Spleen (tissue), 11 donors: Measurements from ENCODE around the gene SMARCAL1. TPM values are rescaled to one million over a fixed set of nuclear protein-coding genes. Genes with fewer than 3 reads are reported as not detected.
A peak's percentile ranks its signal among the peaks of the same experiment; 100 is the strongest.

Experiments used
- DNase-seq: peaks from one replicate; pipeline ENCODE4 v3.0.0-alpha.2; 2020
- H3K27ac ChIP-seq, 8 donors: fragments of 200-600 bp; sonication (generic) in 7 of 8; 1 replicate in 4 of 8; 2 replicates in 4 of 8; pipeline versions ENCODE4 v1.5.0 to v1.8.0; 2016 to 2021; ENCODE audit warnings: inconsistent platforms in 4 of 8, mild to moderate bottlenecking in 4 of 8, moderate library complexity in 1 of 8
- H3K27me3 ChIP-seq, 7 donors: fragments of 200-600 bp; sonication (generic) in 6 of 7; replicated peaks in 1 of 7; 1 replicate in 4 of 7; 2 replicates in 3 of 7; pipeline versions ENCODE4 v1.5.0 to v1.8.0; 2016 to 2021; ENCODE audit warnings: inconsistent platforms in 3 of 7, mild to moderate bottlenecking in 1 of 7
- H3K36me3 ChIP-seq, 6 donors: fragments of 200-600 bp; sonication (generic) in 5 of 6; 1 replicate in 4 of 6; 2 replicates in 2 of 6; pipeline versions ENCODE4 v1.5.0 to v1.8.0; 2016 to 2021; ENCODE audit warnings: inconsistent platforms in 2 of 6
- H3K4me1 ChIP-seq, 6 donors: fragments of 200-600 bp; sonication (generic) in 5 of 6; 1 replicate in 3 of 6; 2 replicates in 3 of 6; pipeline versions ENCODE4 v1.5.0 to v1.8.0; 2016 to 2021; ENCODE audit warnings: inconsistent platforms in 3 of 6
- H3K4me3 ChIP-seq, 8 donors: fragments of 200-600 bp; sonication (generic) in 7 of 8; 1 replicate in 4 of 8; 2 replicates in 4 of 8; pipeline versions ENCODE4 v1.5.0 to v1.8.0; 2016 to 2021; ENCODE audit warnings: inconsistent platforms in 4 of 8, mild to moderate bottlenecking in 4 of 8, moderate library complexity in 2 of 8
- H3K9me3 ChIP-seq, 8 donors: fragments of 200-600 bp; sonication (generic) in 7 of 8; 1 replicate in 4 of 8; 2 replicates in 4 of 8; pipeline versions ENCODE4 v1.5.0 to v1.8.0; 2016 to 2021; ENCODE audit warnings: inconsistent platforms in 4 of 8
- CTCF ChIP-seq, 11 experiments: fragments of 200-600 bp in 7 of 11; fragments of 450-650 bp in 4 of 11; sonication (generic) in 4 of 11; IDR thresholded peaks in 8 of 11; conservative IDR thresholded peaks in 3 of 11; 1 replicate in 7 of 11; 2 replicates in 4 of 11; pipeline versions ENCODE4 v1.4.0 to v1.8.0; 2016 to 2021; ENCODE audit warnings: antibody characterized with exemption in 11 of 11, inconsistent platforms in 4 of 11, mild to moderate bottlenecking in 1 of 11
- POLR2A ChIP-seq, 3 donors: fragments of 450-650 bp; IDR thresholded peaks; one replicate each; pipeline ENCODE4 v1.5.1; 2017; ENCODE audit warnings: antibody characterized with exemption in 3 of 3, mild to moderate bottlenecking in 1 of 3
- POLR2AphosphoS5 ChIP-seq, 3 donors: sonication (generic); formaldehyde crosslinking; IDR thresholded peaks; one replicate each; pipeline ENCODE4 v1.5.1; 2017; ENCODE audit warnings: antibody characterized with exemption in 3 of 3
- WGBS, 5 donors: extraction: QIAGEN DNeasy Blood & Tissue Kit in 3 of 5; methylation state at CpG; one replicate each; pipeline versions ENCODE4 v1.1.5 to v1.1.7; 2013 to 2018; 5-methylcytosine and 5-hydroxymethylcytosine counted together
- intact Hi-C: fragments of 100-400 bp; cut with DNase I; formaldehyde crosslinking; loops from one replicate; pipeline ENCODE4 v1.15.0; 2023; ENCODE audit warnings: low total_unique reads
- polyA plus RNA-seq, 3 donors: library from polyadenylated mRNA; stranded (reverse); fragments of 200-250 nt; gene quantifications; one replicate each; pipeline ENCODE4 v1.2.1, GENCODE V29; 2013
- total RNA-seq, 7 donors: library from RNA; depleted of rRNA in 3 of 7; stranded (reverse); fragments of >200 nt in 3 of 7; fragmentation: NEBNext Ultra II Directional in 4 of 7; extraction: Animal tissue kit (Norgen Biotek cat#: 25700) in 4 of 7; gene quantifications; one replicate each; pipeline versions ENCODE4 v1.1.0 to v1.2.1, GENCODE V29; 2016 to 2021
- donor health status: healthy with polysubstance abuse.
- donor health status: DM: no; HTN: no; CAD: no; lungs with moderate emphysema.
- donor health status: DM: no; HTN: no; CAD: no.
- donor health status: Bipolar disorder and iron deficiency.
- donor health status: healthy.
- donor health status: DM: no; HTN: no; CAD: no.
- donor health status: DM: yes; HTN: yes; CAD: no.

The SMARCAL1 gene
- total and polyA plus RNA-seq, 10 donors = 7.3 to 34.9 (median 24.6) TPM

GRCh38 chr2:216532562-216532961 is 120.3 kb downstream of the SMARCAL1 start:
- no peak overlapping the region for H3K4me3 ChIP-seq
- TF ChIP-seq CTCF (IDR thresholded peaks at IDR 0.05 in 8 of 11, conservative IDR thresholded peaks at IDR 0.05 in 3 of 11) (no peak), POLR2A (IDR thresholded peaks at IDR 0.05) (no peak), POLR2AphosphoS5 (IDR thresholded peaks at IDR 0.05) (no peak)
- DNase-seq = no peak
- H3K9me3 ChIP-seq = no peaks in the 10 kb centered on the region
- H3K27me3 ChIP-seq = peaks cover 0 to 4% (median 0%) of the 10 kb centered on the region in 7 donors
- 72 to 98% (median 80%) methylated on average over 2 of the region's 2 CpGs for WGBS, 5 donors
- H3K4me1 ChIP-seq = peaks cover 0 to 37% (median 23%) of the 10 kb centered on the region in 6 donors
- H3K27ac ChIP-seq = peak overlapping the region in 2 of 8 donors; percentile 7 to 82
- intact Hi-C loops = no loop called here
- no peaks in the 10 kb centered on the region for H3K36me3 ChIP-seq

Other genes starting within 250 kb of the SMARCAL1 start
- gene MARCHF4, start 40.0 kb upstream of the SMARCAL1 start, total RNA-seq = not detected
- gene MARCHF4, start 40.0 kb upstream of the SMARCAL1 start, polyA plus RNA-seq = not detected
- gene RPL37A, start 86.4 kb downstream of the SMARCAL1 start, total RNA-seq = 1,000 to 10,000 TPM in 4 of 7 donors, 100 to 1,000 TPM in 3; 688 to 2,288 (median 1,633) TPM
- gene RPL37A, start 86.4 kb downstream of the SMARCAL1 start, polyA plus RNA-seq = 1,000 to 10,000 TPM; 5,553 to 9,110 (median 7,989) TPM
- 100 to 1,000 TPM; 140 to 334 (median 277) TPM for gene IGFBP2, start 220.9 kb downstream of the SMARCAL1 start, total RNA-seq
- gene IGFBP2, start 220.9 kb downstream of the SMARCAL1 start, polyA plus RNA-seq = 100 to 1,000 TPM in 2 of 3 donors, 10 to 100 TPM in 1; 61.3 to 162 (median 142) TPM